Right lobe of liver (tissue), 4 donors: Measurements from ENCODE around the gene PNLIPRP2.

Source experiments
- CTCF ChIP-seq, 4 donors: fragments of 200-600 bp in 3 of 4; fragments of 450-650 bp in 1 of 4; IDR thresholded peaks; one replicate each; pipeline versions ENCODE4 v1.5.1 to v1.8.0; 2016 to 2022; ENCODE audit warnings: antibody characterized with exemption in 4 of 4, mild to moderate bottlenecking in 2 of 4
- POLR2A ChIP-seq: fragments of 450-650 bp; IDR thresholded peaks from one replicate; pipeline ENCODE4 v1.6.1; 2017; ENCODE audit warnings: antibody characterized with exemption, mild to moderate bottlenecking
- donor health status: DM: no; HTN: no; CAD: no.
- donor health status: DM: no; HTN: no; CAD: no.
- donor health status: DM: no; HTN: yes; CAD: no.

DNA sequence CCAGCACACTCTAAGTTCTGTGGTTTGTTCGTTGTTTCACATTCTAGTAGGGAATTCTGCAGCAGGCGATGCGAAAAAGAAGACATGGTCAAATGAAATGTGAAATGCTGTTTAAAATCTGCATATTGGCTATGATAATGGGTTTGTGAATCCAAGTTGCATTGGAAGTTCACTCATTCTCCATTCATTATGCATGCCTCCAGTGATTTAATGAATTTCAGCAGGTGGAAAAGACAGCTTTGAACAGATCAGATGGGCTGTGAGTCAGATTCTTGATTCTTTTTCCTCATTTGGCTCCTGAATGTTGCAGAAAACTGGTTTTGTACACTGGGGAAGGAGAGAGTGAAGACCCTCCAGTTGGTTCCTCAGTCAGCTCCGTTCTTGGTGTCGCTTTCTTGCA is 52.1 kb downstream of the PNLIPRP2 start:
- TF ChIP-seq CTCF (IDR thresholded peaks at IDR 0.05) (no peak), POLR2A (no peak)
